Right lobe of liver (tissue), 4 donors: Measurements from ENCODE around the gene C15orf62.

Experiments
- CTCF ChIP-seq, 4 donors: fragments of 200-600 bp in 3 of 4; fragments of 450-650 bp in 1 of 4; IDR thresholded peaks; one replicate each; pipeline versions ENCODE4 v1.5.1 to v1.8.0; 2016 to 2022; ENCODE audit warnings: antibody characterized with exemption in 4 of 4, mild to moderate bottlenecking in 2 of 4
- POLR2A ChIP-seq: fragments of 450-650 bp; IDR thresholded peaks from one replicate; pipeline ENCODE4 v1.6.1; 2017; ENCODE audit warnings: antibody characterized with exemption, mild to moderate bottlenecking
- donor health status: DM: no; HTN: no; CAD: no.
- donor health status: DM: no; HTN: no; CAD: no.
- donor health status: DM: no; HTN: yes; CAD: no.

DNA sequence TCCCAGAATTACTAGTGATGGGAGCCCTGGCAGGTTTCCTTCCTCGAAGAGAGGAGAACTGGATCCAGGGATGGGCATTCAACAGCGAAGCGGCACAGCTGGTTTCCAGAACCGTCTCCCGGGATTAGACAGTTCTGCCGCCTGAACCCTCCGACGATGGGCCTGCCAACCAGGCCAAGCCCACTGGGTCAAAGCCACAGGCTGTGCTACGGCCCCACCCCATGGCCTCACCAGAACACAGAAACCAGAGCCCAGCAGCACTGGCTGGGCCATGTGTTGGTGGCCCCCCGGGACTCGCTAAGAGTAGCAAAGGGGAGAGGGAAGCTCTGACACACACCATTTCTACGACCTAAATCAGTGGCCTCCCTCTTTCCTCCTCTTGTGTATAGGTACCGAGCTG, 2.2 kb downstream of the C15orf62 start:
- no peak for TF ChIP-seq CTCF (IDR thresholded peaks at IDR 0.05)
- no peak for TF ChIP-seq POLR2A
